HG03196 (cell line): ENCODE measurements around the gene OR2A25.
"Not testable (repeated sequence)": the region's sequence is repeated elsewhere in the genome, so short reads cannot be mapped to it uniquely, and the experiment has no call there.

Source experiments
- ATAC-seq: cut with Tn5 transposase; IDR thresholded peaks from one replicate; pipeline ENCODE4 v1.9.1; 2021; ENCODE audit not compliant: unreplicated experiment

Gene OR2A25, protein sequence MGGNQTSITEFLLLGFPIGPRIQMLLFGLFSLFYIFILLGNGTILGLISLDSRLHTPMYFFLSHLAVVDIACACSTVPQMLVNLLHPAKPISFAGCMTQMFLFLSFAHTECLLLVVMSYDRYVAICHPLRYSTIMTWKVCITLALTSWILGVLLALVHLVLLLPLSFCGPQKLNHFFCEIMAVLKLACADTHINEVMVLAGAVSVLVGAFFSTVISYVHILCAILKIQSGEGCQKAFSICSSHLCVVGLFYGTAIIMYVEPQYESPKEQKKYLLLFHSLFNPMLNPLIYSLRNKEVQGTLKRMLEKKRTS

DNA sequence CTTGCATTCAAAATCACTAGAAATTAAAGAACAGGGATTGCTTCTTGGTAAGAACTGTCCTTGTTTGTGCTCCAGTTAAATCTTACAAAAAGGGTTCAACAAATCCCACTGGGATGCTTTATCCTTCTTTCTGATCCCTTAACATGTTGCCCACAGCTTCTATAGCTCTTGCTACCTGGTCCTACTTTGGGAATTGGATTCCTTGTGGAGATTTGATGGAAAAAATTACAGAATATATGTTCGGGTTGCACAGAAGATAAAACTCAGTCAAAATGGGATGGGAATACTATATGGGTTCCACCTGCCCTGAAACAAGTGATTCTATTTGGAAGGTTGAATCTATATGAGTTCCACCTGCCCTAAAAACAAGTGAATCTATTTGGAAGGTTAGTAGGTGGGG is at the start of gene OR2A25:
TSS of gene OR2A25 (plus strand) at position 301 of the 400 bp plus-strand sequence. CDS start 4,409 bp downstream, outside the sequence.
- no peak for ATAC-seq

DNA sequence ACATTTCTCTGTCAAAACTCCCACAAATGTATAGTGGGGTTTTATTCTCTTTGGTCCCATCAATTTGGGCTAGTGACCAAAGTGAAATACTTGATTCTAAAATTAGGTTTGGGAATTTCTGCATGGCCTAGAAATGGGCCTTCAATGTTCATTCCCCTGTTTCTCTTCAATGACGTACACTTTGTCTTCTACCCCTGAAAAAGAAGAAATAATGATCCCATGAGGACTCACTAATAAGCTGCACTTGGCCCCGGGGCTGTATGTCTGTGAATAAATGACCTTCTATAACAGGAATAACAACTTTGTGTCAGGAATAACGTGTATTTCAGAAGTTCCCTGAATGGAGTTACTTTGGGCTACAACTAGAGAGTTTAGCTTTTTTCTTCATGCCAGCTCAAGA is 49.3 kb upstream of the OR2A25 start:
- ATAC-seq = no peak

DNA sequence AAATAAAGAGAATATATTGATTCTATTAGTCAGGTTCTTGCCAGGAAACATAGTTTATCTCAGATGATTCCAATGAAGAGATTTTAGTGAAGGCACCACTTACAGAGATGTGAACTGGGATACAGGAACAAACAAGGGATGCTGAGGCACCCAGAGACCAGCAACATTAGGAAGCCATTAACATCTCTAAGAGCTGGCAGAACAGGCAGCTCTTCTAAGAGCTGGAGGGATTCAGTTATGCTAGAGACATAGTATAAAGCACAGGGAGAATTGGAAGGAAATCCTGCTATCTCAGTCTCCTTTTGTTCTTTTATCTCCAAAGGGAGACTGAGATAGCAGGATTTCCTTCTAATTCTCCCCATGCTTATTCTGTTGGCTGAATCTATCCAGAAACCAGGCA is 47.4 kb upstream of the OR2A25 start:
- ATAC-seq = no peak

DNA sequence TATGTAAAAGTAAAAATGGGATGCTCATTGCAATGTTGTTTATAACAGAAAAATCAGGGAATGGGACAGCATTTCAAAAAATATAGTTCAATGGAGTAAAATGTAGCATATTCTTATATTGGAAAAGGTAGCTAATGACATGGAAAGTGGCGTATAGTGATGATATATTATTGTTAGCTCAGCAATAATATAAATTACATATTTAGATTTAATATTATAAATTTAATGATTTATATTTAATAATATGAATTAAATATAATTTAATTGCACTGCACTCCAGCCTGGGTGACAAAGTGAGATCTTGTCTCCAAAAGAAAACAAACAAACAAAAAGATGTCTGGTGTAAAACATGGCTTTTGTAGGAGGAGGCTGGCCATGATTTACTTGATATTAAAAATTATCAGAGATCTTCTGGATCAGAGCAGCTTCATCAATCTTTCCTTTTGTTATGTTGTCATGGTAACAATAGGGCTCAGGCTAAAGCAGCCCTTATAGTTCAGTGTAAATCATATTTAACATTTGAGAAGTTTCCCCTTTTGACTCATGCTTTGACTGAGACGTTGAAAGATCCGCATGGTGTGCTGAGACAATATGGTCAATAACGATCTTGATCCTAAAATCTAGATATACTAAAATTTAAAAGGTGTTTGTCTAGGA is 46.3 kb upstream of the OR2A25 start:
- no peak for ATAC-seq

DNA sequence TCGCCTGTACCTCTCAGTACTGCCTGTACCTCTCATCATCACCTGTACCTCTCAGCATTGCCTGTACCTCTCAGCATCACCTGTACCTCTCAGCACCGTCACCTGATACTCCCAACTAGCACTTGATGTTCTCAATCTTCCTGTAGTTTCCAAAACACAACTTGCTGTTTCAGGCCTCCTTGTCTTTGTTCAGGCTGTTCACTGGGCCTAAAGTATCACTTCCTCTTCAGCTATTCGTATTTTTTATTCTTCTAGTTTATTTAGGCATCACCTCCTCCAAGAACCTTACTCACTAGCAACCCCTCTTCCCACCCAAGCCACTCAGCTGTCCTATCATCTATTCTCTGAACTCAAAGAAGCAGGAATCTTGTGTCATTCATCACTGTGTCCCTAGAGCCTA is 45.4 kb upstream of the OR2A25 start:
- no peak for ATAC-seq

DNA sequence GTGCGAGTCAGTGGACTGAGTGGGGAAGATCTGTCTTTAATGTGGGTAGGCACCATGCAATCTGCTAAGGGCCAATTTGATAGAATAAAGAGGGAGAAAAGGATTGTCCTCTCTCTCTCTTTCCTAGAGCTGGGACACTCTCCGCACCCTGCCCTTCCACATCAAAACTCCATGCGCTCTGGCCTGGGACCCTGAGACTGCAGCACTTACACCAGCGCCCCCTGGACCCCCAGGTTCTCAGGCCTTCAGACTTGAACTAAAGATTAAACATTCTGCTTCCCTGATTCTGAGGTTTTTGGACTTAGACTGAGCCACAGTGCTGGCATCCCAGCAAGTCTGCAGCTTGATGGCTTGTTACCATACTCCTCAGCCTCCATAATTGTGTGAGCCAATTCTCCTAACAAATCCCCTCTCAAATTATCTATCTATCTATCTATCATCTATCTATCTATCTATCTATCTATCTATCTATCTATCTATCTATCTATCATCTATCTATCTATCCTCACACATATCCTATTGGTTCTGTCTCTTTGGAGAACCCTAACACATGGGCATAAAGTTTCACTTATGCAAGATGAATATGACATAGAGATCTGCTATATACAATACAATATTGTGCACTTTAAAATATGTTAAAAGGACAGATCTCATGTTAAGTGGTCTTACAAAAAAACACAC is 43.3 kb upstream of the OR2A25 start:
- no peak for ATAC-seq

DNA sequence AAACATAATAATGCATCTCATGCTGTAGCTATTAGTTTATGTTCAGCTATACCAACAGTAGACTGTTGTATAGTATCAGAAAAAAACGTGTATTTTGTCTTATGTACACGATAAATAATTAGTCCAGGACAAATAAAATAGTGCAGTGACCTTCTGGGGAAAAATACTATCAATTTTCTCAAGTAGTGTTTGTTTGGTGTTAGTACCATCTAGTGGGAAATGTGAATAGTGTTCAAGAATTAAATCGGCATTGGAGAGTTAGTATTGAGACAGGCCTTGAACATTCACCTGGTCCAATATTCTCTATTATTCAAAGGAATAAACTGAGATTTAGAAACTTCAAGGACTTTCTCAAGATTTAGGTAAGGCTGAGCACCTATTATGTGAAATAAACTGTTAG is 42.5 kb upstream of the OR2A25 start:
- ATAC-seq = no peak

DNA sequence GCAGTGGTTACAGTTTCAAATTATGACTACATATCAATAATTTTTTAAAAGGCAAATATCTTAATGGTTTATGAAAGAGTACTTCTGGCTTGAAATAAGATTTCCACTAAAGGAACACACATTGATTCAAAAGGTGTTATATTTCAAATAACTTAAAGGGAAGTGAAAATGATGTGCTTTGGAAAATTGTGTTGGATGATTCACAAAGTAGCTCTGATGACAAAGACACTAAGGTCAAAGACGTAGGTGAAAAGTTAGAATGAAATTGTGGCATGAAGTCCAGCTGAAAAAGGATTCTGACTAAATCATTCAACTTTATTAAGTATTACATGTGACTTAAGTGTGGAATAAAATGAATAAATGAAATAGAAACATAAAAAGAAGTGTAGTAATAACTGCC is 41.6 kb upstream of the OR2A25 start:
- ATAC-seq = no peak

DNA sequence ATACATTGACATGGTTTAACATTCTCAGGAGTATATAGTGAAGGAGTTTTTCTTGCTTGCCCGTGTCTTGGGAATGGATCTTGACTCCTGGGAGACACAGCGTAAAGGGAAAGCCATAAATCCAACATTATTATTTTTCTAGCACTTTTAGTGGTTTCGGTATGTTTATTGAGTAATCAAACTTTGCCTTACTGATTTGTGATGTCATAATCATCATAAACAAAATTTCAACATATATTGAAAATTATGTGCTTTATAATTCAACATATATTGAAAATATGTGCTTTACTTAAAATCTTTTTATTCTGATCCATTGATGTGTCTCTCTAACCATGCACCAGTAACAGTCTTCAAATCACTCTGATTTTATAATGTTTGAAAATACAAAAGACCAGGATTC is 41.1 kb upstream of the OR2A25 start:
- no peak for ATAC-seq

DNA sequence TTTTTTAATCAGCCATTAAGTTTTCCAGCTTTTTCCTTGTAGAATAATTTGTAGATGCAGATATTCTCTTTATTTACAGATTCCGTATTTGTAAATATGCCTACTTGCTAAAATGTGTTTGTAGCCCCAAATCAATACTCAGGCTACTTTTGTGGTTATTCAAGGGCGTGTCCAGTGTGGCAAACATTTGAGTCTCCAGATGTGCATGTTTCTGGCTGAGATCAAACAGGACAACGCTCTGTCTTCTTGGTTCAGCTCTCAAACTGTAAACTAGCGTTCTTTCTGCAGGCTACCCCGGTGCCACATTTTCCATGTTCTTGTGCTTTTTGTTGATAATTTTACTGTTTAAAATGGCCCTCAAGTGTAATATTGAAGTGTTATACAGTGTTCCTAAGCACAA is 37.1 kb upstream of the OR2A25 start:
- ATAC-seq = no peak

DNA sequence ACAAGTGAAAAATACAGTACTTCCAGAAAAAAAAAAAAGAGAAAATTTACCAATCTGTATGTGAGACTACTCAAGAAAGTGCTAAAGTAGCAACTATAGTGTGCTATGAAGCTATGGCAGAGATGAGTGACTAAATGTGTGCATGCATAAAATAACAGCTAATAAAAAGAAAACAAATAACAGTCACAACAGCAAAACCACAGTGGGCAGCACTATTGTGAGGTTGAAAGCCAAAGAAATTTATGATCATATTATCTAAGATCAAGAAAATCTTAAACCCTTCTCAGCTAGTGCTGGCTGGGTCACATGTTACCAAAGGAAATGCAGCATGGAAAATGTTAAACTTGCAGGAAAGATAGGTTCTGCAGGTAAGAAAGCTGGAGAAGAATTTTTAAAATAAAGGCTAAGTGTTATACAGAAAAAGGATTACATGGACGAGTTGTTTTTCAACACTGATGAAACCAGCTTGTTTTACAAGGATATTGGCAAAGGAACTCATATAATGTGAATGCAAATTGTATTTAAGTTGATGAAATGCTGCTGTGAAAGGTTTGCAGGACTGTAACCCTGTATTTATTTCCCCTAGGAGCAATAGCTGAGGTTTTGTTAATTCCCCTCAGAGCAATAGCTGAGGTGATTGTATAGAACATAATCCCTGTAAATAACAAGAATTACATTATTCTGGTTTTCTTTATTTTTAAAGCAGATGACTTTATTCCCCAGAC is 36.5 kb upstream of the OR2A25 start:
- no peak for ATAC-seq

DNA sequence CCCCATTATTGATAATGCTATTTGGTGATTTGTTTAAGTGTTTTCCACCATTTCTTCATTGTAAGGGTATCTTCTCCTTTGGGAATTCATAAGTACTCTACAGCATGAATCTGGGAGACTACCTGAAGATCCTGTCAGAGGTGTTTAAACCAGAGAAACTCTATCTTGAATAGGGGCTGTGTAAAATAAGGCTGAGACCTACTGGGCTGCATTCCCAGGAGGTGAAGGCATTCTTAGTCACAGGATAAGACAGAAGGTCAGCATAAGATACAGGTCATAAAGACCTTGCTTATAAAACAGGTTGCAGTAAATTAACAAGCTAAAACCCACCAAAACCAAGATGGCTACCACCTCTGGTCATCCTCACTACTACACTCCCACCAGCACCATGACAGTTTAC is 34.2 kb upstream of the OR2A25 start:
- no peak for ATAC-seq

DNA sequence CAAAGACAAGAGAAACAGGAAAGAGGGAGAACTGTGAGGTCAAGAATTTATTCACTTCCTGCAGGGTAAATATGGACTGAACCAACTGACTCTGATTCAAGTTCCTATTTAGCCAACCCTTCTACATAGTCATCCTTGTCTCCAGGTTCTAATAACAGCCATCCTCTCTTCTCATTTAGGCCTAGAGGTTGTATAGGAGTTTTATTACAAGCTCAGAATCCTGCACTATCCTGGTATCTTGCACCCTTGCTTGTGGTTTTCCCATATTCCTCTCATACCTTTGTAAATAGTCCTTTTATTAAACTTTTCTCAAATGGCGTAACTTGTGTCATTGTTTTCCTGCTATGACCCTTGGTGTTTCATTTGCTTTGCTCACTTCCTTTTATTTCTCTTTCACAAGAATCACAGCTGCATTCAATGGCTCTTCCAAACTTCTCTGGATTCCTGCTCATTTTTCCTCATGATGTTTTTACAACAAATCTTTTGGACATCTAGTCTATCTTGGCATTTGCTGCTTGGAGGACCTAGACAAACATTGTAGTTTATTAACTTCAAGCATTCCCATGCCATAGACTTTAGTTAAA is 33.2 kb upstream of the OR2A25 start:
- no peak for ATAC-seq

DNA sequence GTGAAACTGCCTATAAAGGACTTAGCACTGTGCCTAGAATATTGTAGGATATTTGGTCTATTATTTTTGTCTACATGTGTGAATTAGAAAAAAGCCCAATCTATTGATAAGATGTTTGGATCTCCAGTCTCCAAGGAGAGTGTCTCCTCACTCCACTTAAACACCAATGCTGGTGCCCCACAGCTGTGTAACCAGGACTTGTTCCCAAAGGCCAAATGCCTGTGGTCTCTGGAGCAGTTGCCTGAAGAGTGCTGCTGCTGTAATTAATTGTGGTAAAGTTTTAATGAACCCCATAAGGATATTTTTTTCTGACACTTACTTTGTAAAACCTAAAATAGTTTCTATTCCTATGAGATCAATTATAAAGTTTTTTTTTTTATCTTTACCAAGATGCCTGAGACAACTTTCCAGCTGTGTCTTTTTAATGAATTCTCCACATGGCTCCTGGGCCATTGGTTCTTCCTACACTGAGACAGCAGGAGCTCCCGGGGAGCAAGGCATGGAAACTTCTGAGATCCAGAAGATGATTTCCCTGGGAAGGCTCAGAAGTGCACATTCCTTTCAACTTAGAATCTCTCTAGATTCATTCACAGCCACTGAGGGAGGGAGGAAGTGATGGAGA is 32.1 kb upstream of the OR2A25 start:
- ATAC-seq = no peak

DNA sequence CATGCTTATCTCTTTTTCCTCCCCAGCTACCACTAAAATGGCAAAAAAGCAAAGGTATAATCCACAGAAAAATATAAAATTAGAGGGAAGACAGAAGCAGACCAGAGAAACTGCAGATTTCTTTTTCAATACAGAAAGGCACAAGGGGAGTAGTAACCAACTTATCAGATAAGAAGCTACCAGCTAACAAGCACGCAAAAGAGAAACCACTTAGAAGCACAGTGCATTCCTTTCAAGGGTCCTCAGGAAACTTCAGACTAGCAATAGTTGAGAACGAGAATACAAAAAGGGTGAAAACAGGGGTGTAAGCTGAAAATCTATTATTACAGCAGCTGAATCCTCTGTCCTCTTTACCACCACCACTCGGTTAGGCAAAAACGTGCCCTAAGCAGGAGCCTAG is 30.7 kb upstream of the OR2A25 start:
- no peak for ATAC-seq

DNA sequence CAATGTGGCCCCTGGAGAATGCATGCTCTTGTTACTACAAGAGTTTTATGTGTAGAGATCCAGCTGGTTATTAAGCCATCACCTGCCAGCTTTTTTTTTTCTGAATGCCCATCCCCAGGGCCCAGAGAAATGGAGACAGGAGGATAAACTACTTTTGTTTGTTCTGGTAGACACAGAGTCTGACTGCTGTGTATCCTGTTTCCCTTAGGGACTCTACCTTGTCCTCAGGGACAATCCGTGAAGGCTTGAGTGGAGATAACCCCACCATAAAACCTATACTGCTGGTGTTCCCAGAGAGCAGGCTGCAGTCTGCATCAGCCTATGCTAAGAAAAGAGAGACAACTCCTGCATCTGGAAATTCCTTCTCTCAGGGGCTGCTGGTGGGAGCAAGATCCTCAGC is 21.0 kb upstream of the OR2A25 start, which contains the start of gene OR2A5:
TSS of gene OR2A5 (plus strand) at position 301 of the 400 bp plus-strand sequence. CDS start 1,454 bp downstream, outside the sequence.
- no peak for ATAC-seq

DNA sequence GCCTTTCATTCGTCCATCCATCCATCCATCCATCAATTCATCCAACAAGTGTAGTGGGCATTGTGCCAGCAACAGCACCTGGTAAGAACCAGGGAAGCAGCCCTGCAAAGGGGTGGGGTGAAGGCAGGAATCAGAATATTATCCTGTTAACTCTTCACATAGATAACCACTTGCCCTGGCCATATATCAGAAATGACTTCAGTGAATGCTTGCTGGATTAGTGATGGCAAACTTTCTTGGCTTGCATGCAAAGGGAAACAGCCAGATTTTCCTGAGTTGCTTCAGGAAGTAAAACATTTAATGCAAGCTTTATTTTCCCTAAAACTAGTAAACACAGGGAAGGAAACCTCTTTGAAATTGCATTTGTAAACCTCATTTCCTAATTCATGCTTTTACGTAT is 20.1 kb upstream of the OR2A25 start:
- no peak for ATAC-seq

DNA sequence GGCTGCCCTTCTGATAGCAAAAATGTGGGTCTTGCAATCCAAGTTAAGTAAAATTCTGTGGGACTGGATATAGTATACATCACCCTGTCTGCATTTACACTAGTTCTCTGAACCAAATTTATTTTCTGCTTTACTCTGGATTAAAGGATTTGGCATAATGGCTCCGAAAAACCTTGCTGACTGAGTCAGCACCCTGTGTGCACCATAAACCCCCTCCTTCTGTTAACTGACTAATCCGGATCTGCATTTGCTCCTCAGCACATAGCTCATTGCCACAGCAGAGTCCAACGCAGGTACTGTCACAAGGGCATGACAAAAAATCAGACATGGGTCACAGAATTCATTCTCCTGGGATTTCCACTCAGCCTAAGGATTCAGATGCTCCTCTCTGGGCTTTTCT is 19.5 kb upstream of the OR2A25 start:
- ATAC-seq = no peak

DNA sequence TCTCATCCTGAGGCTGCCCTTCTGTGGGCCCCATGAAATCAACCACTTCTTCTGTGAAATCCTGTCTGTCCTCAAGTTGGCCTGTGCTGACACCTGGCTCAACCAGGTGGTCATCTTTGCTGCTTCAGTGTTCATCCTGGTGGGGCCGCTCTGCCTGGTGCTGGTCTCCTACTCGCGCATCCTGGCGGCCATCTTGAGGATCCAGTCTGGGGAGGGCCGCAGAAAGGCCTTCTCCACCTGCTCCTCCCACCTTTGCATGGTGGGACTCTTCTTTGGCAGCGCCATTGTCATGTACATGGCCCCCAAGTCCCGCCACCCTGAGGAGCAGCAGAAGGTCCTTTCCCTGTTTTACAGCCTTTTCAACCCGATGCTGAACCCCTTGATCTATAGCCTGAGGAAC is 18.7 kb upstream of the OR2A25 start:
- not testable (repeated sequence) for ATAC-seq

DNA sequence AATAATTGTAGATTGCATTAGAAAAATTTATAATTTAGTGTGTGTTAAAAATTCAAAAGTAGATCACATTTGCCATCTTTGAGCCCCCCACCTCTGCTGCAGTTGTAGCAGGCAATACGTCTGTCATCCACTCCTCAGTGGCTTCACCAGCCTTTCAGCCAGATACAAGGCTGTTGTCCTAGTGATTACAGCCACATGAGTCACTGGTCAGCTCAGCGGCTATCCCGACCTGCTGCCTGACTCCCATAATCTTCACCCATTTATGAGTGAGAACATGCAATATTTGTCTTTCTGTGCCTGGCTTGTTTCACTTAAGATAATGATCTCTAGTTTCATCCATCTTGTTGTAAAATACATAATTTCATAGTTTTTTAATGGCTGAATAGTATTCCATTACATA is 11.7 kb upstream of the OR2A25 start:
- no peak for ATAC-seq

DNA sequence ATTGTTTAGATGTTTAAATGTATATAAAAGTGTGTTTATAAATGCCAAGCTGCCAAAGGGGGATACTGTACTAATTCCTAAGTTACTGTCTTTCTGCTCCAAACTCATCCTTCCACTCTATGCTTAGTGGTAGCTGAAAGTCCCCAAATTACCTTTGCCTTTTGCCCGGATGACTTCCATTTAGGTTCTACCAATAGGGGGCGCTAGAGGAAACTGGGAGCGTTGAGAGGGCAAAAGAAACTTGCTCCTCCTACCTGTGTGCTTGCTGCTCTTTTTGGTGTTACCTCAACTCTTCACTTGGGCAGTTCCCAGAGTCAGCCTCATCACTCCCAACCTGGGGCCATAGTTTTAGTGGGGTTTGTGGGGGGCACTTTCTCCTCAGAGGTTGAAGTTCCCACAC is 5.9 kb upstream of the OR2A25 start:
- no peak for ATAC-seq
